ENCODE results near the gene EYS.
"Not testable (repeated sequence)": the region's sequence is repeated elsewhere in the genome, so short reads cannot be mapped to it uniquely, and the experiment has no call there.

The EYS gene

DNA sequence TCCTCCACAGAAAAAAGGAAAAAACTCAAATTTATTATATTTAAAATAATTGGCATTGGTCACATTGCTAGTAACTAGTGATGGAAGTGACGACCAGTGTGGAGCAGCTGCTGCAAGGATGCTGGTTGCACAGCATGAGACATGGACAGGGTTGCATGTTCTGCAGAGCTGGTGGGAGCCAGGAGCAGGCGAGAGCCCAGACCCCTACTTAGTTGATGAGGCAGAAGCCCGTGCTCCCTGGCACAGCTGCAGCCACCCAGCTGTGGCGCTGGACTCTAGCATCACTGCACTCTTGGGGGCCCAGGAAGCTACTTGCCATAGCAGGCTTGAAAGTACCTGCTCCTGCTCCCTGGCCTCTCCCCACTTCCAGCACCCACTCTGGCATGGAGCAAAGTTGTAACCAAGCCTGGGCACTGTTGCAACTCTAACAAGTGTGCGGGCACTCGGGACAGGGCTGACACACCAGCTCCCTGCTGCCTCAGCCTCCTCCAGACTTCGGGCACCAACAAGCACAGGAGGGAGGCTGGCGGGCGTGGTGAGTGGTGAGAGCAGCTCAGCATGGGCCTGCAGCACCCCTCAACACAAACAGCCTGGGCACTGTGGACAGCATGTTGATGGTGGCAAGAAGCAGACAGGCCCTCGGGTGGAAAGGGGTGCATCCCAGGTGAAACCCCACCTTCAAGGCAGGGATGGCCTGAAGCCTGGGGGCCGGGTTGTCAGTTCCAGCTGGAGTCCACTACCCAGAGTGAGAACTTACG is 69.6 kb downstream of the EYS start:
- no peak for DNase-seq (ENCODE audit: low read depth in 2 of 3, low spot score in 2 of 3)

DNA sequence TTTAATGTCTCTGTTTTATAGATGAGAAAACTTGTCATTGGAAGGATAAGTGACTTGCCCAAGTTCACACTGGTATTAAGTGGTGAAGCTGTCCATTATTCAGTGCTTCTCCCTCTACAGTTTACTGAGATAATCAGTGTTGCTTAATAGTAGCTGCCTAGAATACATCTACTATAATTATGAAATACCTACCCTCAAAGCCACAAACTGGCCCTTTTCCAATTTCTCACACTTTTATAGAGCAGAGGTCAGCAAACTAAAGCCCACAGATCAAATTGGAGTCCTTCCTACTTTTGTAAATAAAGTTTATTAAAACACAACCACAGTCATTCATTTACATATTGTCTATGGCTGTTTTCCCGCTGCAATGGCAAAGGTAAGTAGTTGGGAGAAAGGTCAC is 73.5 kb downstream of the EYS start:
- DNase-seq (ENCODE audit: low read depth in 2 of 3, low spot score in 2 of 3): no peak

GRCh38 chr6:65631711-65632110 is 75.3 kb downstream of the EYS start:
- no peak for DNase-seq (ENCODE audit: low read depth in 2 of 3, low spot score in 2 of 3)

DNA sequence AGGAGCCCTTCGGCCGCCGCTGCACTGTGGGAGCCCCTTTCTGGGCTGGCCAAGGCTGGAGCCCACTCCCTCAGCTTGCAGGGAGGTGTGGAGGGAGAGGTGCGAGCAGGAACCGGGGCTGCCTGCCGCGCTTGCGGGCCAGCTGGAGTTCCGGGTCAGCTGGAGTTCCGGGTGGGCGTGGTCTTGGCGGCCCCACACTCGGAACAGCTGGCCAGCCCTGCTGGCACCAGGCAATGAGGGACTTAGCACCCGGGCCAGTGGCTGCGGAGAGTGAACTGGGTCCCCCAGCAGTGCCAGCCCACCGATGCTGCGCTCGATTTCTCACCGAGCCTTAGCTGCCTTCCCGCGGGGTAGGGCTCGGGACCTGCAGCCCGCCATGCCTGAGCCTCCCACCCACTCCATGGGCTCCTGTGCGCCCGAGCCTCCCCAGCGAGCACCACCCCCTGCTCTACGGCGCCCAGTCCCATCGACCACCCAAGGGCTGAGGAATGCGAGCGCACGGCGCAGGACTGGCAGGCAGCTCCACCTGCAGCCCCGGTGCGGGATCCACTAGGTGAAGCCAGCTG is 79.5 kb downstream of the EYS start:
- not testable (repeated sequence) for DNase-seq (ENCODE audit: low read depth in 2 of 3, low spot score in 2 of 3)

- DNase-seq (ENCODE audit: low read depth in 2 of 3, low spot score in 2 of 3): no peak
These were observed 80.0 kb downstream of the EYS start for GRCh38 chr6:65627015-65627414.

- no peak for DNase-seq (ENCODE audit: low read depth in 2 of 3, low spot score in 2 of 3)
These were observed 83.5 kb downstream of the EYS start for GRCh38 chr6:65623566-65623965.

- no peak for DNase-seq (ENCODE audit: low read depth in 2 of 3, low spot score in 2 of 3)
These were observed 96.3 kb downstream of the EYS start for GRCh38 chr6:65610746-65611145.

- no peak for DNase-seq (ENCODE audit: low read depth in 2 of 3, low spot score in 2 of 3)
These were observed 111.5 kb downstream of the EYS start for GRCh38 chr6:65595540-65595939.

GRCh38 chr6:65570340-65570739 is 136.7 kb downstream of the EYS start:
- DNase-seq (ENCODE audit: low read depth in 2 of 3, low spot score in 2 of 3): no peak

DNA sequence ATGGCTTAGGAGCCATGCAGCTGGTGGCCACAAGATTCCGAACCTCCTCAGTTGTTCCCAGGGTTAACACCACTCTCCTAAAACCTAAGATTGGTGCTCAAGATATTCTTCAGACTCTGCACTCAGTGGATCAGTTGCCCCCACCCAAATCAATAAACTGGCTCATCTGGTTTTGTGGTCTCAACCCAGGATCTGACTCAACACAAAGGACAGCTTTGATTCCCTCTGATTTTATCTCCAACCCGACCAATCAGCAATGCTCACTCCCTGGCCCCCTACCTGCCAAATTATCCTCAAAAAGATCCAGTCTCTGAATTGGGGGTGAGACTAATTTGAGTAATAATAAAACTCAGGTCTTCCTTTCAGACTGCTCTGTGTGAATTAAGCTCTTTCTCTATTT is 137.5 kb downstream of the EYS start:
- DNase-seq (ENCODE audit: low read depth in 2 of 3, low spot score in 2 of 3): no peak

- DNase-seq (ENCODE audit: low read depth in 2 of 3, low spot score in 2 of 3): not testable (repeated sequence)
These were observed 138.0 kb downstream of the EYS start for GRCh38 chr6:65569056-65569455.

GRCh38 chr6:65566117-65566516 is 140.9 kb downstream of the EYS start:
- DNase-seq (ENCODE audit: low read depth in 2 of 3, low spot score in 2 of 3): no peak

GRCh38 chr6:65558071-65558470 is 149.0 kb downstream of the EYS start:
- DNase-seq (ENCODE audit: low read depth in 2 of 3, low spot score in 2 of 3): no peak

GRCh38 chr6:65557224-65557623 is 149.8 kb downstream of the EYS start:
- DNase-seq (ENCODE audit: low read depth in 2 of 3, low spot score in 2 of 3): no peak

DNA sequence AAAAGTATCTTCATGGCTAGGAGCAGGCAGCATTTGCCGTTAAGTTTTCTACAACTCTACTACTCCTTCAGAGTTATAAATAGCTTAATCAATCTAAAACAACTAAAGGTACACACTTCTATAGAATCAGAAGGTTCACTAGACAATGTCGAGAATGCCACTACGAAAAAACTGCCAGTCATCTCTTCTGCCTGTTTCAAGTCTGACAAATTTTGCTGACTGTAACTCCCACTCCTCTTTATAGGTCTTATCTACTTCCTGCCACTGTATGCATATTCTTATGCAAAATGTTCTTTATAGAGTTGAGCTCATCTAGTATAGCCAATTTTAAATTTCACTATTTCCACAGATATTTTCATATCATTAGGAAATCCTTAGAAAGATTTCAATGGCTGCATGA is 160.1 kb downstream of the EYS start:
- no peak for DNase-seq (ENCODE audit: low read depth in 2 of 3, low spot score in 2 of 3)

DNA sequence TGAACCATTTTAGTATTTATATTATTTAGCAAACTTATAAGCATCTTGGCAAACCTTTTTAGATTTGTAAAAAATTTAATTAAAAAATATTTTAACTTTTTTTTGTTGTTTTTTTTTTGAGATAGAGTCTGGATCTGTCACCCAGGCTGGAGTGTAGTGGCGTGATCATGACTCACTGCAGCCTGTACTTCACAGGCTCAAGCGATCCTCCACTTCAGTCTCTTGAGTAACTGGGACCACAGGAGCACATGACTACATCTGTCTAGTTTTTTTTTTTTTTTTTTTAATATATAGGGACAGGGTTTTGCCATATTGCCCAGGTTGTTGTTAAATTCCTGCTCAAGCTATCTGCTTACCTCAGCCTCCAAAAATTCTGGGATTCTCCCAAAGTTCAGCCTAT is 161.1 kb downstream of the EYS start:
- DNase-seq (ENCODE audit: low read depth in 2 of 3, low spot score in 2 of 3): no peak

GRCh38 chr6:65538644-65539043 is 168.4 kb downstream of the EYS start:
- DNase-seq (ENCODE audit: low read depth in 2 of 3, low spot score in 2 of 3): no peak

GRCh38 chr6:65537600-65537999 is 169.4 kb downstream of the EYS start:
- DNase-seq (ENCODE audit: low read depth in 2 of 3, low spot score in 2 of 3): no peak

DNA sequence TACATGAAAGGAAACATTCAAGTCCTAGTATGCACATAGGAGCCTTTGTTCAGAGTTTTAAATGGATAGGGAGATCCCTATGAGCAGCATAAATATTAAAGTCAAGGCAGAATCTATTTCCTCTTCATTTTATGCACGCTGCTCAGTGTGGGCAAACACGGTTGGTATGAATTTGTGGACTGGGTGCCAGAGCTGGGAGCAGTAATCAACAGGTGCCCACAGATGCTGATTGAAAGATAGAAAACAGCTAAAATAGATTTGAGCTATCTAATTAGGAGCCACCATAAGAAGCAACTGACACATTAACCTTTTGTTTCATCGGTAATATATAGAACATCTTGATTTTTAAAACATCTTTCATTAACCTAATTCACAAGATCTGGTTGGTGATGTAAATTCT is 175.5 kb downstream of the EYS start:
- no peak for DNase-seq (ENCODE audit: low read depth in 2 of 3, low spot score in 2 of 3)

- DNase-seq (ENCODE audit: low read depth in 2 of 3, low spot score in 2 of 3): no peak
These were observed 182.8 kb downstream of the EYS start for GRCh38 chr6:65524232-65524631.

GRCh38 chr6:65505736-65506135 is 201.3 kb downstream of the EYS start:
- no peak for DNase-seq (ENCODE audit: low read depth in 2 of 3, low spot score in 2 of 3)

GRCh38 chr6:65501045-65501444 is 206.0 kb downstream of the EYS start:
- no peak for DNase-seq (ENCODE audit: low read depth in 2 of 3, low spot score in 2 of 3)

DNA sequence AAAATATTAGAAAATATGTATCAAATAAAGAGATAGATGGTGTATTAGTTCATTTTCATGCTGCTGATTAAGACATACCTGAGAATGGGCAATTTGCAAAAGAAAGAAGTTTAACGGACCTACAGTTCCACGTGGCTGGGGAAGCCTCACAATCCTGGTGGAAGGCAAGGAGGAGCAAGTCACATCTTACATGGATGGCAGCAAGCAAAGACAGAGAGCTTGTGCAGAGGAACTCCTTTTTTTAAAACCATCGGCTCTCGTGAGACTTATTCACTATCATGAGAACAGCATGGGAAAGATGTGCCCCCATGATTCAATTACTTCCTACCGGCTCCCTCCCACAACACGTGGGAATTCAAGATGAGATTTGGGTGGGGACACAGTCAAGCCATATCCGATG is 223.4 kb downstream of the EYS start:
- not testable (repeated sequence) for DNase-seq (ENCODE audit: low read depth in 2 of 3, low spot score in 2 of 3)

Data from activated CD8-positive, alpha-beta memory T cell treated with anti-CD3 and anti-CD28 coated beads for 48 hours (primary cell).